Sigmoid colon (tissue), 7 donors: ENCODE measurements around the gene TUBA8. TPM values are rescaled to one million over a fixed set of nuclear protein-coding genes. Genes with fewer than 3 reads are reported as not detected.
"Not testable (repeated sequence)": the region's sequence is repeated elsewhere in the genome, so short reads cannot be mapped to it uniquely, and the experiment has no call there.

Experiments
- DNase-seq: peaks from one replicate; pipeline ENCODE4 v3.0.0-alpha.2; 2019
- H3K27ac ChIP-seq, 4 donors: fragments of 200-600 bp; sonication (generic); one replicate each; pipeline ENCODE4 v1.5.1; 2016 to 2019; ENCODE audit warnings: mild to moderate bottlenecking in 1 of 4
- H3K27me3 ChIP-seq, 3 donors: fragments of 200-600 bp; sonication (generic); one replicate each; pipeline ENCODE4 v1.5.1; 2019; ENCODE audit warnings: mild to moderate bottlenecking in 1 of 3
- H3K36me3 ChIP-seq, 4 donors: fragments of 200-600 bp; sonication (generic); one replicate each; pipeline ENCODE4 v1.5.1; 2016 to 2019
- H3K4me1 ChIP-seq, 4 donors: fragments of 200-600 bp; sonication (generic); one replicate each; pipeline ENCODE4 v1.5.1; 2017 to 2019
- H3K4me3 ChIP-seq, 4 donors: fragments of 200-600 bp; sonication (generic); one replicate each; pipeline ENCODE4 v1.5.1; 2017 to 2019; ENCODE audit warnings: mild to moderate bottlenecking in 2 of 4, moderate library complexity in 1 of 4
- H3K9me3 ChIP-seq, 4 donors: fragments of 200-600 bp in 3 of 4; sonication (generic) in 3 of 4; one replicate each; pipeline versions ENCODE4 v1.5.1 to v1.6.1; 2013 to 2019
- CTCF ChIP-seq, 4 experiments: fragments of 450-650 bp in 3 of 4; fragments of 200-600 bp in 1 of 4; IDR thresholded peaks; one replicate each; pipeline ENCODE4 v1.5.1; 2016 to 2019; ENCODE audit warnings: antibody characterized with exemption in 4 of 4, mild to moderate bottlenecking in 3 of 4, moderate library complexity in 2 of 4
- EP300 ChIP-seq, 4 donors: sonication (generic); formaldehyde crosslinking; IDR thresholded peaks; one replicate each; pipeline ENCODE4 v1.6.1; 2017; ENCODE audit warnings: antibody characterized with exemption in 4 of 4
- POLR2A ChIP-seq, 2 donors: fragments of 450-650 bp; IDR thresholded peaks; one replicate each; pipeline ENCODE4 v1.6.1; 2016; ENCODE audit warnings: antibody characterized with exemption in 2 of 2, mild to moderate bottlenecking in 2 of 2, moderate library complexity in 2 of 2
- POLR2AphosphoS5 ChIP-seq, 4 donors: sonication (generic); formaldehyde crosslinking; IDR thresholded peaks; one replicate each; pipeline ENCODE4 v1.6.1; 2017; ENCODE audit warnings: antibody characterized with exemption in 4 of 4
- WGBS, 2 donors: extraction: QIAGEN DNeasy Blood & Tissue Kit; methylation state at CpG; one replicate each; pipeline ENCODE4 v1.1.7; 2013; 5-methylcytosine and 5-hydroxymethylcytosine counted together
- intact Hi-C: fragments of 100-400 bp; cut with DNase I; formaldehyde crosslinking; loops from one replicate; pipeline ENCODE4 v1.15.1; 2023
- polyA plus RNA-seq, 3 donors: library from polyadenylated mRNA; stranded (reverse); fragments of 200-250 nt; gene quantifications; one replicate each; pipeline ENCODE4 v1.2.3, GENCODE V29; 2013
- total RNA-seq, 4 donors: library from RNA; depleted of rRNA; stranded (reverse); fragments of >200 nt; gene quantifications; one replicate each; pipeline ENCODE4 v1.1.0, GENCODE V29; 2016
- donor health status: healthy with polysubstance abuse.
- donor health status: Bipolar disorder and iron deficiency.
- donor health status: healthy.

The TUBA8 gene
- total and polyA plus RNA-seq, 7 donors, result 0.81 to 3.3 (median 1.1) TPM

- WGBS, 2 donors, result 85 to 93% methylated on average over 14 of the region's 14 CpGs
- Histone ChIP-seq H3K36me3 (peaks cover 0 to 4% (median 0%) of the 10 kb centered on the region in 4 donors), H3K9me3 (no peaks in the 10 kb centered on the region), H3K4me3 (no peak overlapping the region), H3K4me1 (no peaks in the 10 kb centered on the region), H3K27me3 (peaks cover 0 to 10% (median 0%) of the 10 kb centered on the region in 3 donors), H3K27ac (no peak overlapping the region)
- DNase-seq, result no peak
- intact Hi-C loops, result no loop called here
- TF ChIP-seq EP300 (IDR thresholded peaks at IDR 0.05) (no peak), POLR2A (IDR thresholded peaks at IDR 0.05) (no peak), POLR2AphosphoS5 (IDR thresholded peaks at IDR 0.05) (no peak)
Measured at GRCh38 chr22:18103527-18104269, 6.9 kb upstream of the TUBA8 start.

- Histone ChIP-seq H3K27ac (no peak overlapping the region), H3K4me1 (peaks cover 0 to 1% (median 0%) of the 10 kb centered on the region in 4 donors), H3K27me3 (peaks cover 0 to 12% (median 0%) of the 10 kb centered on the region in 3 donors), H3K36me3 (peaks cover 0 to 4% (median 0%) of the 10 kb centered on the region in 4 donors), H3K4me3 (no peak overlapping the region), H3K9me3 (no peaks in the 10 kb centered on the region)
- 89% methylated on average over 4 of the region's 4 CpGs for WGBS, 2 donors
- intact Hi-C loops, result no loop called here
- DNase-seq, result no peak
- TF ChIP-seq CTCF (IDR thresholded peaks at IDR 0.05) (no peak), EP300 (IDR thresholded peaks at IDR 0.05) (no peak), POLR2A (IDR thresholded peaks at IDR 0.05) (no peak), POLR2AphosphoS5 (IDR thresholded peaks at IDR 0.05) (no peak)
Measured at GRCh38 chr22:18104566-18104965, 6.0 kb upstream of the TUBA8 start.

GRCh38 chr22:18105981-18106380 lies 4.6 kb upstream of the TUBA8 start:
- 84 to 87% methylated on average over 6 to 7 of the region's 7 CpGs for WGBS, 2 donors
- H3K27ac ChIP-seq, H3K4me3 ChIP-seq, H3K36me3 ChIP-seq, H3K9me3 ChIP-seq, DNase-seq: not testable (repeated sequence)
- Histone ChIP-seq H3K27me3 (peaks cover 5 to 26% (median 6%) of the 10 kb centered on the region in 3 donors), H3K4me1 (peaks cover 0 to 15% (median 12%) of the 10 kb centered on the region in 4 donors)
- intact Hi-C loops, result loop anchor here (5.0 kb wide), 1 partner anchor 36 kb away; no protein-coding TSS in a partner anchor

- Histone ChIP-seq H3K27me3 (peaks cover 5 to 34% (median 10%) of the 10 kb centered on the region in 3 donors), H3K4me1 (peaks cover 0 to 19% (median 16%) of the 10 kb centered on the region in 4 donors)
- intact Hi-C loops, result loop anchor here (5.0 kb wide), 1 partner anchor 36 kb away; no protein-coding TSS in a partner anchor
- H3K9me3 ChIP-seq, H3K27ac ChIP-seq, DNase-seq, H3K4me3 ChIP-seq, H3K36me3 ChIP-seq: not testable (repeated sequence)
- WGBS, 2 donors, result 53 to 90% methylated on average over 4 of the region's 4 CpGs
Measured at GRCh38 chr22:18106550-18107341, 3.9 kb upstream of the TUBA8 start.

- no peak for TF ChIP-seq CTCF (IDR thresholded peaks at IDR 0.05)
- no peak for TF ChIP-seq POLR2A (IDR thresholded peaks at IDR 0.05)
- no peak for TF ChIP-seq POLR2AphosphoS5 (IDR thresholded peaks at IDR 0.05)
- no peak for TF ChIP-seq EP300 (IDR thresholded peaks at IDR 0.05)
- Histone ChIP-seq H3K36me3 (no peaks in the 10 kb centered on the region), H3K4me1 (peaks cover 0 to 19% (median 16%) of the 10 kb centered on the region in 4 donors), H3K4me3 (no peak overlapping the region), H3K27ac (no peak overlapping the region), H3K9me3 (no peaks in the 10 kb centered on the region), H3K27me3 (peaks cover 5 to 37% (median 10%) of the 10 kb centered on the region in 3 donors)
- WGBS, 2 donors, result 90% methylated on average over 3 of the region's 3 CpGs
- no peak for DNase-seq
- intact Hi-C loops, result loop anchor here (5.0 kb wide), 1 partner anchor 34 kb away; no protein-coding TSS in a partner anchor
Measured at GRCh38 chr22:18108187-18108586, 2.4 kb upstream of the TUBA8 start.
